Neuronal stem cell (in vitro differentiated cells): ENCODE results near the gene LRRC31.

ENCODE experiments used
- DNase-seq: peaks from one replicate; pipeline ENCODE4 v3.0.0-alpha.2; 2013; ENCODE audit warnings: low spot score
- H2AFZ ChIP-seq: one replicate; pipeline ENCODE4 v1.6.1; 2013; ENCODE audit warnings: mild to moderate bottlenecking, low read length, inconsistent platforms
- H2AK5ac ChIP-seq: 2 replicates; pipeline ENCODE4 v1.6.1; 2013; ENCODE audit warnings: low read depth, mild to moderate bottlenecking, inconsistent platforms, low read length, moderate library complexity, mixed read lengths
- H2BK120ac ChIP-seq: 2 replicates; pipeline ENCODE4 v1.6.1; 2013; ENCODE audit warnings: low read depth, mild to moderate bottlenecking, inconsistent platforms, low read length, moderate library complexity, mixed read lengths
- H2BK12ac ChIP-seq: one replicate; pipeline ENCODE4 v1.6.1; 2013; ENCODE audit warnings: low read length, inconsistent platforms
- H2BK15ac ChIP-seq: 2 replicates; pipeline ENCODE4 v1.6.1; 2013; ENCODE audit warnings: mild to moderate bottlenecking, low read length, inconsistent platforms, mixed read lengths
- H2BK5ac ChIP-seq: one replicate; pipeline ENCODE4 v1.6.1; 2013; ENCODE audit warnings: inconsistent platforms, mild to moderate bottlenecking, low read length, moderate library complexity
- H3K14ac ChIP-seq: one replicate; pipeline ENCODE4 v1.6.1; 2013; ENCODE audit warnings: low read length, inconsistent platforms
- H3K18ac ChIP-seq: 2 replicates; pipeline ENCODE4 v1.6.1; 2013; ENCODE audit warnings: low read length, inconsistent platforms
- H3K23ac ChIP-seq: 2 replicates; pipeline ENCODE4 v1.6.1; 2013; ENCODE audit warnings: low read depth, mild to moderate bottlenecking, mixed read lengths, low read length, inconsistent platforms; ENCODE audit not compliant: poor library complexity
- H3K27ac ChIP-seq: replicated peaks from 3 replicates; pipeline ENCODE4 v1.5.1; 2013; ENCODE audit warnings: low read length, inconsistent platforms
- H3K27me3 ChIP-seq, 3 experiments: 2 replicates each; pipeline ENCODE4 v1.6.1; 2013; ENCODE audit warnings: low read length in 3 of 3, mild to moderate bottlenecking in 2 of 3, inconsistent platforms in 1 of 3, low read depth in 1 of 3, mixed read lengths in 1 of 3, moderate library complexity in 1 of 3; ENCODE audit not compliant: control insufficient read depth in 3 of 3, insufficient read depth in 3 of 3
- H3K36me3 ChIP-seq, 2 donors: replicated peaks in 1 of 2; 2 replicates each; pipeline ENCODE4 v1.6.1; 2013; ENCODE audit warnings: low read length in 2 of 2; ENCODE audit not compliant: control insufficient read depth in 2 of 2, insufficient read depth in 2 of 2
- H3K4ac ChIP-seq: 2 replicates; pipeline ENCODE4 v1.6.1; 2013; ENCODE audit warnings: inconsistent platforms, mild to moderate bottlenecking, low read length, moderate library complexity
- H3K4me1 ChIP-seq, 2 donors: 1 replicate in 1 of 2; 2 replicates in 1 of 2; pipeline ENCODE4 v1.6.1; 2013; ENCODE audit warnings: low read length in 2 of 2, low read depth in 1 of 2; ENCODE audit not compliant: control insufficient read depth in 2 of 2, insufficient read depth in 1 of 2
- H3K4me2 ChIP-seq: one replicate; pipeline ENCODE4 v1.6.1; 2013; ENCODE audit warnings: mild to moderate bottlenecking, low read length, inconsistent platforms; ENCODE audit not compliant: insufficient read depth, poor library complexity, severe bottlenecking
- H3K4me3 ChIP-seq, 2 donors: 2 replicates each; pipeline ENCODE4 v1.5.1; 2013; ENCODE audit warnings: low read length in 2 of 2, mild to moderate bottlenecking in 2 of 2, inconsistent platforms in 1 of 2, moderate library complexity in 1 of 2
- H3K79me1 ChIP-seq: one replicate; pipeline ENCODE4 v1.6.1; 2013; ENCODE audit warnings: low read depth, mild to moderate bottlenecking, inconsistent platforms, low read length, moderate library complexity
- H3K9ac ChIP-seq: one replicate; pipeline ENCODE4 v1.6.1; 2013; ENCODE audit warnings: mild to moderate bottlenecking, low read depth, low read length, inconsistent platforms; ENCODE audit not compliant: poor library complexity
- H3K9me3 ChIP-seq, 2 donors: replicated peaks in 1 of 2; 2 replicates each; pipeline versions ENCODE3 to v1.6.1; 2013; ENCODE audit warnings: low read length in 2 of 2, mild to moderate bottlenecking in 2 of 2, inconsistent platforms in 1 of 2, low read depth in 1 of 2, mixed read lengths in 1 of 2, moderate library complexity in 1 of 2; ENCODE audit not compliant: control insufficient read depth in 2 of 2, insufficient read depth in 1 of 2
- H4K8ac ChIP-seq: one replicate; pipeline ENCODE4 v1.6.1; 2013; ENCODE audit warnings: low read depth, mild to moderate bottlenecking, inconsistent platforms, low read length, moderate library complexity
- H4K91ac ChIP-seq: one replicate; pipeline ENCODE4 v1.6.1; 2013; ENCODE audit warnings: low read length, low read depth, mild to moderate bottlenecking, inconsistent platforms; ENCODE audit not compliant: poor library complexity
- WGBS, 2 donors: extraction: QIAGEN DNeasy Blood & Tissue Kit; methylation state at CpG; one replicate each; pipeline ENCODE4 v1.1.7; 2013; ENCODE audit warnings: missing lambda C conversion rate in 2 of 2, mixed read lengths in 1 of 2; ENCODE audit not compliant: insufficient read length in 2 of 2, insufficient replicate concordance in 1 of 2; ENCODE audit errors: extremely low coverage in 2 of 2; 5-methylcytosine and 5-hydroxymethylcytosine counted together

Gene LRRC31

GRCh38 chr3:169897284-169897683, 27.5 kb upstream of the LRRC31 start:
- H2BK120ac ChIP-seq, result no peak overlapping the region
- no peak overlapping the region for H3K14ac ChIP-seq
- no peak for DNase-seq
- H4K8ac ChIP-seq, result no peak overlapping the region
- H2BK5ac ChIP-seq, result no peak overlapping the region
- no peak overlapping the region for H3K4ac ChIP-seq
- H4K91ac ChIP-seq, result no peak overlapping the region
- no peak overlapping the region for H3K27ac ChIP-seq
- no peaks in the 10 kb centered on the region for H3K36me3 ChIP-seq
- no peak overlapping the region for H3K18ac ChIP-seq
- no peak overlapping the region for H2BK12ac ChIP-seq
- H3K9ac ChIP-seq, result no peak overlapping the region
- H2AK5ac ChIP-seq, result no peak overlapping the region
- peaks cover 0 to 1% of the 10 kb centered on the region in 2 donors for H3K9me3 ChIP-seq
- no peak overlapping the region for H3K23ac ChIP-seq
- no peaks in the 10 kb centered on the region for H3K4me1 ChIP-seq
- no CpG with 5 or more reads among the region's 1 CpG for WGBS, 2 donors
- no peaks in the 10 kb centered on the region for H3K79me1 ChIP-seq
- no peak overlapping the region for H3K4me3 ChIP-seq
- no peak overlapping the region for H2BK15ac ChIP-seq
- H3K27me3 ChIP-seq, result no peaks in the 10 kb centered on the region
- no peak overlapping the region for H3K4me2 ChIP-seq
- no peak overlapping the region for H2AFZ ChIP-seq

DNA sequence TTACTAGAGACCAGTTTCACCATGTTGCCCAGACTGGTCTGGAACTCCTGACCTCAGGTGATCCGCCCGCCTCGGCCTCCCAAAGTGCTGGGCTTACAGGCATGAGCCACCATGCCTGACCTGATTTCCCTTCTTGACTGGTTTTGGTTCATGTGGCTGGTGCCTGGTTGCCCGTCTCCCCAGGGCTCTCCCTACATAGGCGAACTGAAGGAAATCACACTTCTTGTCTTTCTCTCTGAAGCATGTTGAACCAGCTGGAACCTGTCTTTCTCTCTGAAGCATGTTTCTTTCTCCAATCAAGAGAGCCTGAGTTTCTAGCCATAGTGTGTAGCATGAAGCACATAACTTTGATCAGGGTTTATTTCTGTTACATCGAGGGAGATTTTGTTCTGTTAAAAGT, 25.3 kb upstream of the LRRC31 start:
- H3K4ac ChIP-seq, result no peak overlapping the region
- no peak overlapping the region for H3K23ac ChIP-seq
- H3K79me1 ChIP-seq, result no peaks in the 10 kb centered on the region
- H2BK12ac ChIP-seq, result no peak overlapping the region
- H3K9ac ChIP-seq, result no peak overlapping the region
- no peak overlapping the region for H3K27ac ChIP-seq
- no peak overlapping the region for H4K8ac ChIP-seq
- H2AK5ac ChIP-seq, result no peak overlapping the region
- no peaks in the 10 kb centered on the region for H3K27me3 ChIP-seq
- H2BK5ac ChIP-seq, result no peak overlapping the region
- H3K14ac ChIP-seq, result no peak overlapping the region
- H2BK15ac ChIP-seq, result no peak overlapping the region
- no CpG with 5 or more reads among the region's 6 CpGs for WGBS, 2 donors
- H3K18ac ChIP-seq, result no peak overlapping the region
- H4K91ac ChIP-seq, result no peak overlapping the region
- H3K36me3 ChIP-seq, result no peaks in the 10 kb centered on the region
- no peak overlapping the region for H2BK120ac ChIP-seq
- no peak for DNase-seq
- H3K9me3 ChIP-seq, result no peaks in the 10 kb centered on the region
- no peak overlapping the region for H3K4me3 ChIP-seq
- no peaks in the 10 kb centered on the region for H3K4me1 ChIP-seq
- peak overlapping the region; percentile 29 for H2AFZ ChIP-seq
- H3K4me2 ChIP-seq, result no peak overlapping the region

- H2BK12ac ChIP-seq, result no peak overlapping the region
- no peaks in the 10 kb centered on the region for H3K79me1 ChIP-seq
- no peak overlapping the region for H2AFZ ChIP-seq
- H2AK5ac ChIP-seq, result no peak overlapping the region
- H2BK120ac ChIP-seq, result no peak overlapping the region
- H3K4me2 ChIP-seq, result no peak overlapping the region
- H3K18ac ChIP-seq, result no peak overlapping the region
- no peak overlapping the region for H4K91ac ChIP-seq
- H2BK15ac ChIP-seq, result no peak overlapping the region
- H3K4ac ChIP-seq, result no peak overlapping the region
- no peak overlapping the region for H3K23ac ChIP-seq
- WGBS, 2 donors, result no CpG with 5 or more reads among the region's 7 CpGs
- H2BK5ac ChIP-seq, result no peak overlapping the region
- no peak overlapping the region for H3K27ac ChIP-seq
- H3K14ac ChIP-seq, result no peak overlapping the region
- no peaks in the 10 kb centered on the region for H3K4me1 ChIP-seq
- no peak overlapping the region for H3K9ac ChIP-seq
- H3K27me3 ChIP-seq, result no peaks in the 10 kb centered on the region
- H4K8ac ChIP-seq, result no peak overlapping the region
- no peaks in the 10 kb centered on the region for H3K36me3 ChIP-seq
- no peak overlapping the region for H3K4me3 ChIP-seq
- no peak for DNase-seq
- no peaks in the 10 kb centered on the region for H3K9me3 ChIP-seq
Measured at GRCh38 chr3:169894110-169894509, 24.4 kb upstream of the LRRC31 start.

DNA sequence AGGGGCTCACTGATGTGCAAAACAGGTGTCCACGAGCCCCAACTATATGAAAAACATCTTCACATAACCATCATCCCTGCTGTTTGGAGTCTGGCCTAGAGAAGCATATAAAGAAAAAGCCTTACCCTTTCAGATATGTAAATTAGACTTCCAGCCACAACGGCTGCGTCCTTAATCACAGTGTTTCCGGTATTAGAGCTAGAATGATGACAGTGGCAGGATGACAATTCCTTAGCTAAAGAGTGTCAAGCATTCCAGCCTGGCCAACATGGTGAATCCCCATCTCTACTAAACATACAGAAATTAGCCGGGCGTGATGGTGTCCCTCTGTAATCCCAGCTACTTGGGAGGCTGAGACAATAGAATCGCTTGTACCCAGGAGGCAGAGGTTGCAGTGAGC, 22.2 kb upstream of the LRRC31 start:
- no peak overlapping the region for H2BK15ac ChIP-seq
- no peak overlapping the region for H3K9ac ChIP-seq
- H3K23ac ChIP-seq, result no peak overlapping the region
- no peak for DNase-seq
- H3K4me2 ChIP-seq, result no peak overlapping the region
- H4K8ac ChIP-seq, result no peak overlapping the region
- H3K4ac ChIP-seq, result no peak overlapping the region
- no peaks in the 10 kb centered on the region for H3K79me1 ChIP-seq
- H3K14ac ChIP-seq, result no peak overlapping the region
- H2AK5ac ChIP-seq, result no peak overlapping the region
- H2AFZ ChIP-seq, result no peak overlapping the region
- no peak overlapping the region for H3K4me3 ChIP-seq
- no peaks in the 10 kb centered on the region for H3K36me3 ChIP-seq
- WGBS, 2 donors, result no CpG with 5 or more reads among the region's 7 CpGs
- H3K27me3 ChIP-seq, result peaks cover 0 to under 1% (median 0%) of the 10 kb centered on the region in 3 experiments
- no peak overlapping the region for H3K27ac ChIP-seq
- H2BK12ac ChIP-seq, result no peak overlapping the region
- H3K9me3 ChIP-seq, result no peaks in the 10 kb centered on the region
- no peak overlapping the region for H2BK120ac ChIP-seq
- H3K4me1 ChIP-seq, result no peaks in the 10 kb centered on the region
- no peak overlapping the region for H2BK5ac ChIP-seq
- no peak overlapping the region for H4K91ac ChIP-seq
- no peak overlapping the region for H3K18ac ChIP-seq
